Mammary microvascular endothelial cell (primary cell): Measurements from ENCODE around the gene BRINP3. TPM values are rescaled to one million over a fixed set of nuclear protein-coding genes. Genes with fewer than 3 reads are reported as not detected.

Experiments
- total RNA-seq: library from RNA; depleted of rRNA; stranded (reverse); fragments of >200 nt; gene quantifications from 2 replicates; pipeline ENCODE4 v1.2.3, GENCODE V29; 2015

BRINP3 gene
- total RNA-seq, result not detected in 2 replicates

GRCh38 chr1:190477762-190478148 lies at the start of gene BRINP3:
Gene BRINP3, minus strand, starts transcription at chr1:190477864.

